GM12878 (cell line): ENCODE data around the gene WDFY4. TPM values are rescaled to one million over a fixed set of nuclear protein-coding genes. Genes with fewer than 3 reads are reported as not detected.

Experiments used
- ATAC-seq: fragments of 200-7000 bp; cut with Tn5 transposase; 3 replicates; pipeline ENCODE4 v1.9.1; 2020; ENCODE audit warnings: mild to moderate bottlenecking, moderate library complexity
- BruUV-seq: library from RNA; stranded (reverse); fragments of 400-500 nt; replicated peaks from 2 replicates; lab custom pipeline; 2021; lab: Mats Ljungman, UMichigan
- CTCF ChIA-PET: fragments of 300-600 bp; sonication (Branson Sonifier 250); formaldehyde crosslinking; extraction: SDS; loops from one replicate; lab custom pipeline; 2021; ENCODE audit warnings: inconsistent platforms; lab: Yijun Ruan, JAX
- POLR2A ChIA-PET: fragments of 350-600 bp; formaldehyde crosslinking; extraction: SDS; loops from one replicate; lab custom pipeline; 2021; ENCODE audit warnings: inconsistent platforms; lab: Charles Lee
- RAD21 ChIA-PET: fragments of 300-600 bp; sonication (Branson Sonifier 250); formaldehyde crosslinking; loops from one replicate; lab custom pipeline; 2023; ENCODE audit warnings: antibody characterized with exemption; ENCODE audit not compliant: unreplicated experiment; lab: Charles Lee
- SMC1A ChIA-PET: fragments of 300-600 bp; sonication (Branson Sonifier 250); formaldehyde crosslinking; loops from one replicate; lab custom pipeline; 2023; ENCODE audit not compliant: unreplicated experiment, uncharacterized antibody; lab: Charles Lee
- DNase-seq: peaks from one replicate; pipeline ENCODE4 v3.0.0-alpha.2; 2011; ENCODE audit warnings: low read depth, low spot score
- FAIRE-seq: peaks from 3 replicates; lab custom pipeline; 2011; peaks lifted over from hg19 to GRCh38; lab: Jason Lieb, UNC
- H2AFZ ChIP-seq: 2 replicates; pipeline ENCODE4 v1.6.0; 2011; ENCODE audit warnings: low read depth, low read length, control low read depth; ENCODE audit not compliant: control insufficient read depth
- H3K27ac ChIP-seq: 2 replicates; pipeline ENCODE4 v1.5.1; 2011; ENCODE audit warnings: control low read depth; ENCODE audit not compliant: control insufficient read depth, insufficient read depth
- H3K27me3 ChIP-seq, 2 experiments: replicated peaks in 1 of 2; 2 replicates each; pipeline versions ENCODE4 v1.6.0 to v1.6.1; 2011; ENCODE audit warnings: low read length in 1 of 2; ENCODE audit not compliant: control insufficient read depth in 2 of 2, insufficient read depth in 2 of 2
- H3K36me3 ChIP-seq, 2 experiments: 2 replicates each; pipeline ENCODE4 v1.5.1; 2011; ENCODE audit warnings: low read length in 1 of 2; ENCODE audit not compliant: control insufficient read depth in 2 of 2, insufficient read depth in 2 of 2
- H3K4me1 ChIP-seq: 2 replicates; pipeline ENCODE4 v1.6.1; 2011; ENCODE audit warnings: mild to moderate bottlenecking, low read length, moderate library complexity, mixed read lengths; ENCODE audit not compliant: control insufficient read depth, insufficient read depth
- H3K4me2 ChIP-seq: 2 replicates; pipeline ENCODE4 v1.6.0; 2011; ENCODE audit warnings: control low read depth; ENCODE audit not compliant: control insufficient read depth, insufficient read depth
- H3K4me3 ChIP-seq: fragments of 200-600 bp; sonication (generic); 2 replicates; pipeline ENCODE4 v1.5.1; 2016
- H3K79me2 ChIP-seq: 2 replicates; pipeline ENCODE4 v1.6.0; 2011; ENCODE audit warnings: low read length; ENCODE audit not compliant: control insufficient read depth, insufficient read depth
- H3K9ac ChIP-seq: 2 replicates; pipeline ENCODE4 v1.8.0; 2011; ENCODE audit warnings: low read length, control low read depth, mixed read lengths; ENCODE audit not compliant: control insufficient read depth, insufficient read depth
- H3K9me3 ChIP-seq: replicated peaks from 3 replicates; pipeline ENCODE4 v1.5.1; 2011; ENCODE audit warnings: mild to moderate bottlenecking, low read length; ENCODE audit not compliant: control insufficient read depth, insufficient read depth
- H4K20me1 ChIP-seq: 2 replicates; pipeline ENCODE4 v1.6.0; 2011; ENCODE audit not compliant: control insufficient read depth, insufficient read depth
- EZH2 ChIP-seq: IDR thresholded peaks from 2 replicates; pipeline ENCODE4 v1.6.1; 2012; ENCODE audit warnings: low read depth, mild to moderate bottlenecking, control low read depth, inconsistent platforms, low read length, borderline replicate concordance; ENCODE audit not compliant: control insufficient read depth
- HDAC2 ChIP-seq: fragments of 200-600 bp; sonication (generic); IDR thresholded peaks from 2 replicates; pipeline ENCODE4 v1.6.1; 2017
- LARP7 ChIP-seq: fragments of 450-650 bp; IDR thresholded peaks from 2 replicates; pipeline ENCODE4 v1.6.1; 2017; ENCODE audit warnings: mild to moderate bottlenecking
- MTA3 ChIP-seq: IDR thresholded peaks from 2 replicates; pipeline ENCODE4 v1.6.1; 2012; ENCODE audit warnings: low read length, inconsistent platforms, borderline replicate concordance
- MYB ChIP-seq: fragments of 150-350 bp; IDR thresholded peaks from 2 replicates; pipeline ENCODE4 v1.6.1; 2014; ENCODE audit warnings: mild to moderate bottlenecking, low read depth, low read length, borderline replicate concordance
- NFYB ChIP-seq: IDR thresholded peaks from 2 replicates; pipeline ENCODE4 v1.6.1; 2011; ENCODE audit warnings: low read depth, mild to moderate bottlenecking, low read length, improper control_type of control experiment, moderate library complexity; ENCODE audit not compliant: insufficient read depth
- POLR2A ChIP-seq: IDR thresholded peaks from 2 replicates; pipeline ENCODE4 v1.6.1; 2011; ENCODE audit warnings: low read depth, mild to moderate bottlenecking, low read length
- TBL1XR1 ChIP-seq: IDR thresholded peaks from 2 replicates; pipeline ENCODE4 v1.6.1; 2012; ENCODE audit warnings: low read depth, low read length, improper control_type of control experiment
- TCF3 ChIP-seq: IDR thresholded peaks from 2 replicates; pipeline ENCODE4 v1.6.1; 2012; ENCODE audit warnings: low read depth, mild to moderate bottlenecking, low read length, borderline replicate concordance; ENCODE audit not compliant: insufficient read depth
- ZBED1 ChIP-seq: IDR thresholded peaks from 2 replicates; pipeline ENCODE4 v1.6.1; 2016; ENCODE audit warnings: borderline replicate concordance
- ZNF622 ChIP-seq: fragments of 450-650 bp; IDR thresholded peaks from 2 replicates; pipeline ENCODE4 v1.6.1; 2017; ENCODE audit warnings: mild to moderate bottlenecking, inconsistent platforms
- WGBS: methylation state at CpG from one replicate; pipeline ENCODE4 v1.1.6; 2016; ENCODE audit warnings: low lambda C conversion rate; ENCODE audit not compliant: insufficient replicate concordance, insufficient coverage; ENCODE audit errors: missing lambda C conversion rate; 5-methylcytosine and 5-hydroxymethylcytosine counted together
- in situ Hi-C: fragments of 300-500 bp; cut with MboI; formaldehyde crosslinking; loops from 9 replicates; pipeline ENCODE4 v1.14.3; 2018; ENCODE audit warnings: mixed read lengths
- intact Hi-C: fragments of 100-400 bp; cut with micrococcal nuclease; formaldehyde crosslinking; loops from one replicate; pipeline ENCODE4 v1.14.2; 2022; ENCODE audit not compliant: unreplicated experiment
- polyA plus RNA-seq, 11 experiments: library from polyadenylated mRNA; depleted of rRNA in 4 of 11; unstranded in 6 of 11; stranded (reverse) in 5 of 11; fragments of >200 nt; fragmentation: Nextera tagmentation in 4 of 11; fragmentation: Illumina TruSeq in 1 of 11; extraction: Ambion mirVana in 4 of 11; extraction: Trizol in 1 of 11; gene quantifications; 1 replicate in 1 of 11; 2 replicates in 10 of 11; pipeline versions ENCODE4 v1.2.1 to v1.2.3, GENCODE V29; 2011 to 2016; ENCODE audit warnings: inconsistent platforms in 2 of 11, missing spikeins in 2 of 11, low read depth in 1 of 11
- total RNA-seq, 4 experiments: library from RNA; depleted of rRNA in 3 of 4; stranded (reverse); fragments of >200 nt in 3 of 4; fragmentation: Illumina TruSeq in 1 of 4; extraction: Trizol in 1 of 4; gene quantifications; 2 replicates each; pipeline versions ENCODE4 v1.2.1 to v1.2.3, GENCODE V29; 2013 to 2021
- TF ChIP-seq, protein P1 (sequence below): fragments of 450-650 bp; IDR thresholded peaks from 2 replicates; pipeline ENCODE4 v1.6.1; 2018; ENCODE audit warnings: mild to moderate bottlenecking, low read depth, moderate library complexity; ENCODE audit not compliant: partially characterized antibody
- TF ChIP-seq, protein P2 (sequence below): IDR thresholded peaks from 2 replicates; pipeline ENCODE4 v1.6.1; 2012; ENCODE audit warnings: low read depth, low read length, improper control_type of control experiment

WDFY4 gene
- total and polyA plus RNA-seq, 10 of the 15 experiments (the other 5 are each of a cell fraction or from before 2014, with no cell fraction given): 13.5 to 132 (median 47.3) TPM

DNA sequence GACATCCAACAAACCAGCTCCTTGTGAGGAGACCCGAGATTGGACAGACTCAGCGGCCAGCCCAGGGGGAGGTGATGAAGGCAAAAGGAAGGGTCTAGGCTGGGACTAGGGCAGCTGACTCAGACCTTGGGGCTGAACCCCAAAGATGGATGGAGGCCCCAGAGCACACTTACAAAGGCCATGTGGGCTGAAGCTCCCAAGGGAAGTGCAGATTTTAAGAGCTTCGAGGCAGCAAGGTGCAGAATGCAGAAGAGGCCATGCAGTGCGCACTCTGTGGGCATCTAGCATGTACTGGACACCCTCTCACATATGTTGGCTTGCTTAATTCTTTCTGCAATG is 11.8 kb downstream of the WDFY4 start:
- H3K27me3 ChIP-seq: no peaks in the 10 kb centered on the region
- no peak overlapping the region for H3K4me2 ChIP-seq
- ChIA-PET SMC1A (interaction anchor here (1.0 to 2.6 kb wide), 7 partner anchors 8 to 36 kb away, joined by 3 to 12 read pairs (median 6); partner anchors contain the start of gene WDFY4), POLR2A (interaction anchor here (0.8 to 1.2 kb wide), 2 partner anchors 8 to 32 kb away, joined by 4 read pairs; no protein-coding TSS in a partner anchor), RAD21 (interaction anchor here (1.0 to 2.0 kb wide), 6 partner anchors 7 to 40 kb away, joined by 3 to 8 read pairs (median 5); partner anchors contain the start of gene WDFY4), CTCF (interaction anchor here (0.6 to 19.6 kb wide), 13 partner anchors 9 to 145 kb away, joined by 3 to 221 read pairs (median 3); partner anchors contain the start of gene WDFY4)
- no peaks in the 10 kb centered on the region for H3K9me3 ChIP-seq
- TF ChIP-seq TCF3: no peak
- 0 out of 2 replicates have a peak, but pooled peaks have one; percentile 17 for TF ChIP-seq POLR2A
- no peak overlapping the region for H2AFZ ChIP-seq
- H3K4me1 ChIP-seq: peaks cover 33% of the 10 kb centered on the region
- FAIRE-seq (no peak), ATAC-seq (no peak), DNase-seq (no peak)
- intact Hi-C loops: no loop called here
- in situ Hi-C loops: loop anchor here (5.0 kb wide), 1 partner anchor 34 kb away; no protein-coding TSS in a partner anchor
- 66% methylated on average over 4 of the region's 4 CpGs for WGBS
- H3K36me3 ChIP-seq: peaks cover 20 to 31% of the 10 kb centered on the region in 2 experiments
- peaks cover 89% of the 10 kb centered on the region for H3K79me2 ChIP-seq
- H3K9ac ChIP-seq: no peak overlapping the region
- no peak overlapping the region for H3K27ac ChIP-seq
- H3K4me3 ChIP-seq: no peak overlapping the region
- peaks cover 2% of the 10 kb centered on the region; the same call in 1 of the 2 replicates for H4K20me1 ChIP-seq
- no TSS peak for BruUV-seq

DNA sequence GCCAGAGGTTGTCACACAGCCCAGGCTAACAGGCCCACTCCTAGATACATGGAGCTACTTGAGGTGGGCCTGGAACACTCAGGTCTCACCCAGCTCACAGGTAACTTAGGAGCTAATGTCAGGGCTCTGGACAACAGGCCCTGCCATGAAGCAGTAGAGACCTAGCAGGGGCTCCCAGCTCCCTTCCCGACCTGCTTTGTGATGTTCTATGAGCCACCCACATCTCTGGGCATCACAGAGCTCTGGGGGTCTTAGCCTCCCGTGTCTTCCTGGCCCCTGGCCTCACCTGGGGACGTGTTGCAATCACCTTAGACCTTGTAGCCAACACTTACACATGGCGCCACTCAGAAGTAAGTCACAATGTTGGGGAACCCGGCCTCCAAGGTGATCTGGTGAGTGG is 12.4 kb downstream of the WDFY4 start:
- no peak for ATAC-seq
- CTCF ChIA-PET: interaction anchor here (0.6 to 19.6 kb wide), 13 partner anchors 9 to 146 kb away, joined by 3 to 221 read pairs (median 4); partner anchors contain the start of gene WDFY4
- in situ Hi-C loops (loop anchor here (5.0 kb wide), 1 partner anchor 35 kb away; no protein-coding TSS in a partner anchor), intact Hi-C loops (no loop called here)
- FAIRE-seq: no peak
- Histone ChIP-seq H3K27me3 (no peaks in the 10 kb centered on the region), H3K4me1 (peaks cover 35% of the 10 kb centered on the region), H3K9me3 (no peaks in the 10 kb centered on the region), H3K9ac (no peak overlapping the region), H3K27ac (no peak overlapping the region), H3K4me2 (no peak overlapping the region), H2AFZ (no peak overlapping the region), H3K36me3 (peaks cover 15 to 29% of the 10 kb centered on the region in 2 experiments), H3K4me3 (no peak overlapping the region), H4K20me1 (peaks cover 2% of the 10 kb centered on the region; the same call in 1 of the 2 replicates), H3K79me2 (peaks cover 89% of the 10 kb centered on the region)
- DNase-seq: no peak
- RAD21 ChIA-PET: interaction anchor here (1.0 to 2.0 kb wide), 6 partner anchors 8 to 40 kb away, joined by 3 to 8 read pairs (median 5); partner anchors contain the start of gene WDFY4
- 87% methylated on average over 5 of the region's 5 CpGs for WGBS
- BruUV-seq: no TSS peak
- SMC1A ChIA-PET: interaction anchor here (0.9 to 10.3 kb wide), 10 partner anchors 9 to 36 kb away, joined by 3 to 60 read pairs (median 6); partner anchors contain the start of gene WDFY4
- POLR2A ChIA-PET: interaction anchor here (0.8 to 1.2 kb wide), 2 partner anchors 8 to 32 kb away, joined by 4 read pairs; no protein-coding TSS in a partner anchor
- TF ChIP-seq ZNF622 (no peak), LARP7 (no peak), HDAC2 (no peak), TBL1XR1 (no peak), MYB (no peak), EZH2 (no peak), ZBED1 (no peak), TCF3 (no peak), NFYB (no peak), MTA3 (no peak)
- TF ChIP-seq, protein P1, sequence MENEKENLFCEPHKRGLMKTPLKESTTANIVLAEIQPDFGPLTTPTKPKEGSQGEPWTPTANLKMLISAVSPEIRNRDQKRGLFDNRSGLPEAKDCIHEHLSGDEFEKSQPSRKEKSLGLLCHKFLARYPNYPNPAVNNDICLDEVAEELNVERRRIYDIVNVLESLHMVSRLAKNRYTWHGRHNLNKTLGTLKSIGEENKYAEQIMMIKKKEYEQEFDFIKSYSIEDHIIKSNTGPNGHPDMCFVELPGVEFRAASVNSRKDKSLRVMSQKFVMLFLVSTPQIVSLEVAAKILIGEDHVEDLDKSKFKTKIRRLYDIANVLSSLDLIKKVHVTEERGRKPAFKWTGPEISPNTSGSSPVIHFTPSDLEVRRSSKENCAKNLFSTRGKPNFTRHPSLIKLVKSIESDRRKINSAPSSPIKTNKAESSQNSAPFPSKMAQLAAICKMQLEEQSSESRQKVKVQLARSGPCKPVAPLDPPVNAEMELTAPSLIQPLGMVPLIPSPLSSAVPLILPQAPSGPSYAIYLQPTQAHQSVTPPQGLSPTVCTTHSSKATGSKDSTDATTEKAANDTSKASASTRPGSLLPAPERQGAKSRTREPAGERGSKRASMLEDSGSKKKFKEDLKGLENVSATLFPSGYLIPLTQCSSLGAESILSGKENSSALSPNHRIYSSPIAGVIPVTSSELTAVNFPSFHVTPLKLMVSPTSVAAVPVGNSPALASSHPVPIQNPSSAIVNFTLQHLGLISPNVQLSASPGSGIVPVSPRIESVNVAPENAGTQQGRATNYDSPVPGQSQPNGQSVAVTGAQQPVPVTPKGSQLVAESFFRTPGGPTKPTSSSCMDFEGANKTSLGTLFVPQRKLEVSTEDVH: no peak
- TF ChIP-seq, protein P2, sequence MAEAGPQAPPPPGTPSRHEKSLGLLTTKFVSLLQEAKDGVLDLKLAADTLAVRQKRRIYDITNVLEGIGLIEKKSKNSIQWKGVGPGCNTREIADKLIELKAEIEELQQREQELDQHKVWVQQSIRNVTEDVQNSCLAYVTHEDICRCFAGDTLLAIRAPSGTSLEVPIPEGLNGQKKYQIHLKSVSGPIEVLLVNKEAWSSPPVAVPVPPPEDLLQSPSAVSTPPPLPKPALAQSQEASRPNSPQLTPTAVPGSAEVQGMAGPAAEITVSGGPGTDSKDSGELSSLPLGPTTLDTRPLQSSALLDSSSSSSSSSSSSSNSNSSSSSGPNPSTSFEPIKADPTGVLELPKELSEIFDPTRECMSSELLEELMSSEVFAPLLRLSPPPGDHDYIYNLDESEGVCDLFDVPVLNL: no peak
